Heart left ventricle (tissue), 16 donors: ENCODE results near the gene TAPT1. TPM values are rescaled to one million over a fixed set of nuclear protein-coding genes. Genes with fewer than 3 reads are reported as not detected.

ENCODE experiments used
- ATAC-seq, 4 donors: fragments of 200-7000 bp; cut with Tn5 transposase; one replicate each; pipeline ENCODE4 v1.9.1; 2020 to 2022; ENCODE audit warnings: moderate library complexity in 4 of 4, mild to moderate bottlenecking in 3 of 4, moderate number of reproducible peaks in 1 of 4
- DNase-seq, 5 donors: peaks; one replicate each; pipeline ENCODE4 v3.0.0-alpha.2; 2020
- H3K27ac ChIP-seq, 12 donors: fragments of 200-600 bp; sonication (generic) in 4 of 12; one replicate each; pipeline versions ENCODE4 v1.5.0 to v1.8.0; 2016 to 2022; ENCODE audit warnings: mild to moderate bottlenecking in 2 of 12
- H3K27me3 ChIP-seq, 9 donors: fragments of 200-600 bp; sonication (generic) in 2 of 9; one replicate each; pipeline versions ENCODE4 v1.5.1 to v1.8.0; 2016 to 2022; ENCODE audit warnings: mild to moderate bottlenecking in 3 of 9
- H3K36me3 ChIP-seq, 9 donors: fragments of 200-600 bp; sonication (generic) in 2 of 9; one replicate each; pipeline versions ENCODE4 v1.5.0 to v1.8.0; 2018 to 2022; ENCODE audit warnings: mild to moderate bottlenecking in 2 of 9
- H3K4me1 ChIP-seq, 12 donors: fragments of 200-600 bp; sonication (generic) in 4 of 12; one replicate each; pipeline versions ENCODE4 v1.5.0 to v1.8.0; 2016 to 2022; ENCODE audit warnings: mild to moderate bottlenecking in 3 of 12
- H3K4me3 ChIP-seq, 12 donors: fragments of 200-600 bp; sonication (generic) in 4 of 12; one replicate each; pipeline versions ENCODE4 v1.5.0 to v1.8.0; 2017 to 2022; ENCODE audit warnings: mild to moderate bottlenecking in 9 of 12, moderate library complexity in 4 of 12
- H3K9me3 ChIP-seq, 12 donors: fragments of 200-600 bp; sonication (generic) in 4 of 12; one replicate each; pipeline versions ENCODE4 v1.5.0 to v1.8.0; 2016 to 2022; ENCODE audit warnings: mild to moderate bottlenecking in 1 of 12
- CTCF ChIP-seq, 12 donors: fragments of 200-600 bp; sonication (generic) in 4 of 12; IDR thresholded peaks; one replicate each; pipeline versions ENCODE4 v1.5.0 to v1.8.0; 2018 to 2022; ENCODE audit warnings: antibody characterized with exemption in 12 of 12, mild to moderate bottlenecking in 5 of 12
- POLR2A ChIP-seq, 2 donors: fragments of 450-650 bp; IDR thresholded peaks; one replicate each; pipeline ENCODE4 v1.6.1; 2017; ENCODE audit warnings: antibody characterized with exemption in 2 of 2, mild to moderate bottlenecking in 2 of 2, moderate library complexity in 2 of 2
- WGBS, 4 donors: extraction: QIAGEN DNeasy Blood & Tissue Kit in 2 of 4; methylation state at CpG; one replicate each; pipeline versions ENCODE4 v1.1.5 to v1.1.7; 2013 to 2018; 5-methylcytosine and 5-hydroxymethylcytosine counted together
- intact Hi-C, 10 donors: fragments of 100-400 bp; cut with DNase I; formaldehyde crosslinking; loops; one replicate each; pipeline versions ENCODE4 v1.11.1 to v1.14.2; 2022
- polyA plus RNA-seq, 2 donors: library from polyadenylated mRNA; stranded (reverse); fragments of 200-250 nt; gene quantifications; one replicate each; pipeline ENCODE4 v1.2.3, GENCODE V29; 2013
- total RNA-seq, 9 donors: library from RNA; depleted of rRNA in 2 of 9; stranded (reverse); fragments of >200 nt in 2 of 9; fragmentation: NEBNext Ultra II Directional in 3 of 9; extraction: Animal tissue kit (Norgen Biotek cat#: 25700) in 3 of 9; gene quantifications; one replicate each; pipeline versions ENCODE4 v1.1.0 to v1.2.4, GENCODE V29; 2016 to 2023
- donor health status: ischemic (EF 13 %, LVEDD 7.1; RV severe dilation, severe dysfunction).
- donor health status: healthy with polysubstance abuse.
- donor health status: DM: no; HTN: yes; CAD: no.
- donor health status: DM: no; HTN: no; CAD: no.
- donor health status: ischemic (EF 25% LVEDD 6.9; RV normal size, moderate dysfunction).
- donor health status: ischemic (EF 25% LVEDD 5.7; RV mildly dilated, moderate dysfunction).
- donor health status: healthy.
- donor health status: DM: yes; HTN: yes; CAD: no.
- donor health status: ischemic (EF 35%, LVEDD 5.7; RV mildly dilated, moderate dysfunction).
- donor health status: nonischemic (EF 11% LVEDD 7.7; RV severe dilation, severe dysfunction).
- donor health status: DM: yes; HTN: yes; CAD: no.
- donor health status: PGD.
- donor health status: ischemic (EF 29% LVEDD 5.4; RV normal size, mild dysfunction).
- donor health status: nonischemic (EF 23%, LVEDD 6.1; RV moderate dilation, normal function).

TAPT1 gene
- total and polyA plus RNA-seq, 11 donors: 12.3 to 53.4 (median 34.9) TPM

- Histone ChIP-seq H3K27ac (no peak overlapping the region), H3K36me3 (peaks cover 0 to 12% (median 0%) of the 10 kb centered on the region in 9 donors), H3K4me3 (no peak overlapping the region), H3K4me1 (no peaks in the 10 kb centered on the region), H3K27me3 (no peaks in the 10 kb centered on the region), H3K9me3 (no peaks in the 10 kb centered on the region)
- DNase-seq: no peak
- intact Hi-C loops: no loop called here
- 94 to 98% (median 97%) methylated on average over 1 of the region's 1 CpG for WGBS, 4 donors
- ATAC-seq: no peak
- no peak for TF ChIP-seq POLR2A (IDR thresholded peaks at IDR 0.05)
These were observed 19.0 kb upstream of the TAPT1 start for GRCh38 chr4:16245241-16245640.

- peaks cover 0 to 7% (median 0%) of the 10 kb centered on the region in 9 donors for H3K36me3 ChIP-seq
- H3K27me3 ChIP-seq: no peaks in the 10 kb centered on the region
- no peak for DNase-seq
- H3K27ac ChIP-seq: no peak overlapping the region
- H3K4me3 ChIP-seq: no peak overlapping the region
- intact Hi-C loops: no loop called here
- H3K4me1 ChIP-seq: no peaks in the 10 kb centered on the region
- 89 to 96% (median 93%) methylated on average over 4 of the region's 4 CpGs for WGBS, 4 donors
- no peaks in the 10 kb centered on the region for H3K9me3 ChIP-seq
- ATAC-seq: no peak
- TF ChIP-seq POLR2A (IDR thresholded peaks at IDR 0.05): no peak
- no peak for TF ChIP-seq CTCF (IDR thresholded peaks at IDR 0.05)
These were observed 17.0 kb upstream of the TAPT1 start for GRCh38 chr4:16243285-16243684.

DNA sequence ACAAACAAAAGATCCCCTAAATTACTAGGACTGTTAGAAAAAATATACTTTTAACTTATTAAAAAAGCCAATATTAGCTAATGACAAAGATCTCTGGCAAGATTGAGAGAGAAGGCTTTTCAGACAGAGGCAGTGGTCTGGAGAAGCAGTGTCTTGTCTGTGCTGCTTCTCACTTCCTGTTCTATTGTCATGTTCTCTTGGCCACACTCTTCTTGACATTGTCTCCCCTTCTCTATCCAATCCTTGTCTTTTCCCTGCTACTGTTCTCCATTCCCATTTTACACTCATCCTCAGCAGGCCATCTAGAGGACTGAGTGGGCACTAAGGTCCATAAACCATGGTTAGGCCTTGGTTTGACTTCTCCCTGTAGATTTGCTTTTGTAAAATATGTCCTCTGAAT lies 14.0 kb upstream of the TAPT1 start:
- DNase-seq (no peak), ATAC-seq (no peak)
- no peaks in the 10 kb centered on the region for H3K27me3 ChIP-seq
- no peak overlapping the region for H3K27ac ChIP-seq
- no peaks in the 10 kb centered on the region for H3K9me3 ChIP-seq
- TF ChIP-seq CTCF (IDR thresholded peaks at IDR 0.05) (no peak), POLR2A (IDR thresholded peaks at IDR 0.05) (no peak)
- peaks cover 0 to 7% (median 0%) of the 10 kb centered on the region in 9 donors for H3K36me3 ChIP-seq
- intact Hi-C loops: no loop called here
- H3K4me1 ChIP-seq: no peaks in the 10 kb centered on the region
- H3K4me3 ChIP-seq: no peak overlapping the region

- no peak for DNase-seq
- intact Hi-C loops: no loop called here
- WGBS, 4 donors: 94 to 100% (median 96%) methylated on average over 3 of the region's 3 CpGs
- no peak for ATAC-seq
- TF ChIP-seq CTCF (IDR thresholded peaks at IDR 0.05) (no peak), POLR2A (IDR thresholded peaks at IDR 0.05) (no peak)
- peaks cover 0 to 7% (median 0%) of the 10 kb centered on the region in 9 donors for H3K36me3 ChIP-seq
- no peaks in the 10 kb centered on the region for H3K27me3 ChIP-seq
- H3K4me1 ChIP-seq: no peaks in the 10 kb centered on the region
- H3K27ac ChIP-seq: no peak overlapping the region
- H3K4me3 ChIP-seq: no peak overlapping the region
- H3K9me3 ChIP-seq: no peaks in the 10 kb centered on the region
These were observed 12.8 kb upstream of the TAPT1 start for GRCh38 chr4:16239086-16239485.

- H3K27ac ChIP-seq: peak overlapping the region in 1 of 12 donors; percentile 43
These were observed 12.1 kb upstream of the TAPT1 start for GRCh38 chr4:16238327-16238726.

More at GRCh38 chr4:16238327-16238726, 12.1 kb upstream of the TAPT1 start:
- ATAC-seq: no peak
- intact Hi-C loops: no loop called here
- H3K27me3 ChIP-seq: no peaks in the 10 kb centered on the region
- no peak for DNase-seq
- no peak overlapping the region for H3K4me3 ChIP-seq
- no peaks in the 10 kb centered on the region for H3K4me1 ChIP-seq
- no peaks in the 10 kb centered on the region for H3K9me3 ChIP-seq
- WGBS, 4 donors: 77 to 90% (median 84%) methylated on average over 3 of the region's 3 CpGs
- no peak for TF ChIP-seq CTCF (IDR thresholded peaks at IDR 0.05)
- TF ChIP-seq POLR2A (IDR thresholded peaks at IDR 0.05): no peak
- H3K36me3 ChIP-seq: peaks cover 0 to 6% (median 0%) of the 10 kb centered on the region in 9 donors
